ENCODE results near the gene RAPGEF5.

The RAPGEF5 gene

DNA sequence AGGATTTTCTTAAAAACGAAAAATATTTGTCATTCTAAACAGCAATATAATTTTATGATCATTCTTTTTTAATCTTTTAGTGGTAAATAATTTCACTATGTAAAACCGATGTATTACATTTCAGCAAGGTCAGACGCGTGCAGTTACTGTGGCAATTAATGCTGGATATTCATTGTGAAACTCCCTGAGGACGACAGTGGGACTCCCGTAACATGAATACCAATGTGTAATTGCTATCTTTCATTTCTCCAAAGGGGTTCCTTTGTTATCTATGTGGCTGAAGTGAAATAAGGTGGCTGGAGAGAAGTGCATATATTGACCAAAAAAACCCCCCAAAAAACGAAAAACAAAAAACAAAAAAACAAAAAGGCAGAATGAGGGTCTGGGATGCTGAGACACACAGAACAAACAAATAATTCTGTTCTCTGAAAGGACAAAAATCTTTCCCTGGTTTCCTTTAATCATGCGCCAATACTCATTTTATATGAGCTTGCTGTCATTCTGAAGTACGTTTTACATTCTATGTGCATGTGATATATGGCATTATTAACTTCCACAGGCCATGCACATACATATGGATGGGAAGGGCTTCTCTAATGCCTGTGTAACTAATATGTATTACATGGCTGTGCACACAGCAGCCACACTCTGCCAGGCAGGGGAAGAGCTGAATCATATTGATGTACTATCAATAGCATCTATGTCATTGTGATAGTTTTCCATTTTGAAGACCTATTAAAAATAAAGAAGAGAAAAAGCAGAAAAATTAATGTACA lies 161.4 kb downstream of the RAPGEF5 start:
- no peak overlapping the region for H3K4me3 Mint-ChIP-seq
- H3K27me3 Mint-ChIP-seq (ENCODE audit: low read depth): peaks cover 10% of the 10 kb centered on the region
- H3K36me3 Mint-ChIP-seq (ENCODE audit: low read depth): no peaks in the 10 kb centered on the region
- no peaks in the 10 kb centered on the region for H3K4me1 Mint-ChIP-seq (ENCODE audit: low read depth)
- H3K27ac Mint-ChIP-seq: no peak overlapping the region
- DNase-seq (ENCODE audit: low spot score): no peak
- H3K9me3 Mint-ChIP-seq: no peaks in the 10 kb centered on the region

DNA sequence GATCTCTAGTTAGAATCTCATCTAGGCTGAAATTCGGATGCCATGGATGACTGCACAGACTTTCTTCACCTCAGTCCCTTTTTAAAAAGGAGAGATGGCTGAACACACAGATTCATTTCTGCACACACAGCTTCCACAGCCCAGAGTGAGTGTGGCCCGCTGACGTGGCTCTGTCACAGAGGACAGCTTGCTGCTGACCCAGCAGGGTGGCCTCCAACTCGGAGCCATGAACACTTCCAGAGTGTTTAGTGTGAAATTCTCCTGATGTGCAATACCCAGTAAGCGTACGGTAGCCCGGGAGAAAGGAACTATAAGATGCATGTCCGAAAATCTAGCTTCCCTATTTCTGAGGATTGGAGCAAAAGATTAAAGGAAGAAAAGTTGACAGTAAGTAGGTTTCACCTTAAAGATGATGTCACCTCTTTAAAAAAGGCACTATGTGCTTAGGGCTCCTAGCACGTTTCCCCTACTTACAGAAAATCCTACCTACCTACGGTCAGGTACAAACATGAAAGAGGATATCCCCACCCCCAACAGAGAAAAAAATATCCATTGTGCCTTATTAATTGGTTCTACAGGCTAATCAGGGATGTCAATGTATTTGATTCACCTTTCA lies 162.2 kb downstream of the RAPGEF5 start:
- Mint-ChIP-seq H3K36me3 (ENCODE audit: low read depth) (no peaks in the 10 kb centered on the region), H3K4me1 (ENCODE audit: low read depth) (no peaks in the 10 kb centered on the region), H3K9me3 (no peaks in the 10 kb centered on the region), H3K27ac (no peak overlapping the region), H3K4me3 (no peak overlapping the region), H3K27me3 (ENCODE audit: low read depth) (peaks cover 9% of the 10 kb centered on the region)
- DNase-seq (ENCODE audit: low spot score): no peak

DNA sequence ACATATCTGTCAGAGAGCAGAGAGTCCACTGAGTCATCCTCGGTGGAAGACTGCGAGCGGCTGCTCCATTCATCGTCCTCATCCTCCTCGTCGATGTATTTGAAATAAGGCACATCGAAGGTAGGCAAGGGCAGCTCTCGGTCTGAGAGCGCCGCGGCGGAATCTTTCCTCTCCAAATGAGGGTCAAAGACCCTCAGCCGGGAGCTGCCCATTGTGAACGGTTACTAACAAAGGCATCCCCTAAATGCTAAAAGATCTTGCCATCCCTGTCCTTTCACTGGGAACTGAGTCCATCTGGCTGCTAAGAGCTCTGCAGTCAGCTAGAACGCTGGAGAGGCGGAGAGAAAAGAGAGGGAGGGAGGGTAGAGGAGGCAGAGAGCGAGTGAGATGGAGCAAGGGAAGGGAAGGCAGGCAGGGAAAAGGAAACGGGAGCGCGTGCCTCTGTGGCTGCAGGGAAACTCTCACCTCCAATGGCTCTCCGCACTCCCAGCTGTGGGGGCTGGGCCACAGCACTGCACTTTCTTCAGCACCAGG lies 163.4 kb downstream of the RAPGEF5 start:
- H3K27ac Mint-ChIP-seq: no peak overlapping the region
- peaks cover 12% of the 10 kb centered on the region for H3K27me3 Mint-ChIP-seq (ENCODE audit: low read depth)
- DNase-seq (ENCODE audit: low spot score): no peak
- no peaks in the 10 kb centered on the region for H3K4me1 Mint-ChIP-seq (ENCODE audit: low read depth)
- H3K36me3 Mint-ChIP-seq (ENCODE audit: low read depth): no peaks in the 10 kb centered on the region
- no peaks in the 10 kb centered on the region for H3K9me3 Mint-ChIP-seq
- no peak overlapping the region for H3K4me3 Mint-ChIP-seq

DNA sequence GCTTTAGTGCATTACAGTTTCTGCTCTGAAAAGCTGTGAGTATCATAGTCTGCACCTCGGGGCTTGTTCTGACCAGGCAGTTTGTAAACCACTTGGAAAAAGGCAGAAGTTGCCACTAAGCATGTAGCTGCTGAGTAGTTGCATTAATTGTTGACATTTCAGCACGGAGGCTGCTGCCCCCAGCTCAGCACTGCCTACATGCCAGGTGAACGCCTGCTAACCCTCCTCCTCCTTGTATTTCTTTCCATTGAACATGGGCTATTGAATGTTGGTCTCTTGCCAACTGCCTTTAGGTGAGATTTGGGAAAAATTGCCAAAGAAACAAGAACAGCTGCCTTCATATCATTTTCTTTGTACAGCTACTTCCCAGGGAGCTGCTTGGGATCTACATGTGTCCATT lies 164.2 kb downstream of the RAPGEF5 start:
- Mint-ChIP-seq H3K27me3 (ENCODE audit: low read depth) (peaks cover 12% of the 10 kb centered on the region), H3K9me3 (no peaks in the 10 kb centered on the region), H3K27ac (no peak overlapping the region), H3K4me3 (no peak overlapping the region), H3K36me3 (ENCODE audit: low read depth) (no peaks in the 10 kb centered on the region), H3K4me1 (ENCODE audit: low read depth) (no peaks in the 10 kb centered on the region)
- DNase-seq (ENCODE audit: low spot score): no peak

DNA sequence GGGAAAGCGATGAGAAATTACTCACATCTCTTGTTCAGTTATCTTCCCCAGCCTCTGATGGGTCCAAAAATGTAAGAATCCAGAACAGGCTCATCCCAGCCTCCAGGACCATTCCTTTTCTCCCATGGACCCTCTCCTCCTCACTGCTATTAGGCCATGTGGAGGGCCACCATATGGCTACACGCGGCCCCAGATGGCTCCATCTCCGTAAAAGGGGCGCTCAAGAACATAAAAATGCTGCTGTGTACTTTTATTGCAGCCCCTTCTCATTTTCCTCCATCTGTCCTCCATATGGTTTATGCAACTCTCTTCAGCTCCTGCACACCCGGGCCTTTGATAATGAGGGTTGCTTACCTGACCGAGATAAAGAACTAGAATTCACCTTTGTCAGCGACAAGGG lies 166.2 kb downstream of the RAPGEF5 start:
- Mint-ChIP-seq H3K9me3 (no peaks in the 10 kb centered on the region), H3K4me3 (no peak overlapping the region), H3K36me3 (ENCODE audit: low read depth) (no peaks in the 10 kb centered on the region), H3K27ac (no peak overlapping the region), H3K27me3 (ENCODE audit: low read depth) (peaks cover 11% of the 10 kb centered on the region), H3K4me1 (ENCODE audit: low read depth) (no peaks in the 10 kb centered on the region)
- no peak for DNase-seq (ENCODE audit: low spot score)

DNA sequence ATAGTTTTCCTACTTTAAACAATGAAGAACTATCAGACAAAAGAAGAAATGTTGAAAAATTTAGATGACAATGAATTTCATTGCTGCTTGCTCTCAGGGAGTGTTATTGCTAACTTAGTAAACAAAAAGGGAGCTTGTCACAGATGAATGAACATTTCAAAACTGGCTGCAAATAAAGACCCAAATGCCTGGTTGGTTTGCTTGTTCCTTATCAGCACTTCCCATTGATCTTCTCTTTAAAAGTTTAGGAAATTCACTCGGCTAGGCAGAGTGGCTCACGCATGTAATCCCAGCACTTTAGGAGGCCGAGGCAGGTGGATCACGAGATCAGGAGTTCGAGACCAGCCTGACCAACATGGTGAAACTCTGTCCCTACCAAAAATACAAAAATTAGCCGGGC lies 167.2 kb downstream of the RAPGEF5 start:
- Mint-ChIP-seq H3K27ac (no peak overlapping the region), H3K4me3 (no peak overlapping the region), H3K36me3 (ENCODE audit: low read depth) (no peaks in the 10 kb centered on the region)

DNA sequence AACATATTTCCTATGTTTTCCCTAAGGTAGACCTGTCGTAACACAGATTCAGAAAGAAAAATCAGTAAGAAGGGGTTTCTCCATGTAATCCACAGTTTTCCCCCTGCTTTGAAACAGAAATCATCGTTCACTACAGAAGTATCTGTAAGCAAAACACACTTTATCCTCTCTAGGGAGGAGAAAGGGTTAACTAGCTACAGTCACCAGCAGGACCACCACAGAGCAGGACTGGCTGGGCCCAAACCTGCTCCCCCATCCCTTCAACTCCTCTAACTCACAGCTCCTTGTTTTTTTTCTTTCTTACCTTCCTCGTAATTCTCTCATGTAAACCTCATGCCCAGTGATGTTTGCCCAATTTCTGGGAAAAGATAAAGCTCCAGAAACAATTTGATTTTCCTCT lies 167.7 kb downstream of the RAPGEF5 start:
- Mint-ChIP-seq H3K4me1 (ENCODE audit: low read depth) (no peaks in the 10 kb centered on the region), H3K36me3 (ENCODE audit: low read depth) (no peaks in the 10 kb centered on the region), H3K27me3 (ENCODE audit: low read depth) (peaks cover 21% of the 10 kb centered on the region), H3K4me3 (no peak overlapping the region), H3K9me3 (no peaks in the 10 kb centered on the region), H3K27ac (no peak overlapping the region)
- no peak for DNase-seq (ENCODE audit: low spot score)

More for the DNA sequence above, 167.2 kb downstream of the RAPGEF5 start:
- no peak for DNase-seq (ENCODE audit: low spot score)
- Mint-ChIP-seq H3K27me3 (ENCODE audit: low read depth) (peaks cover 17% of the 10 kb centered on the region), H3K4me1 (ENCODE audit: low read depth) (no peaks in the 10 kb centered on the region), H3K9me3 (no peaks in the 10 kb centered on the region)

DNA sequence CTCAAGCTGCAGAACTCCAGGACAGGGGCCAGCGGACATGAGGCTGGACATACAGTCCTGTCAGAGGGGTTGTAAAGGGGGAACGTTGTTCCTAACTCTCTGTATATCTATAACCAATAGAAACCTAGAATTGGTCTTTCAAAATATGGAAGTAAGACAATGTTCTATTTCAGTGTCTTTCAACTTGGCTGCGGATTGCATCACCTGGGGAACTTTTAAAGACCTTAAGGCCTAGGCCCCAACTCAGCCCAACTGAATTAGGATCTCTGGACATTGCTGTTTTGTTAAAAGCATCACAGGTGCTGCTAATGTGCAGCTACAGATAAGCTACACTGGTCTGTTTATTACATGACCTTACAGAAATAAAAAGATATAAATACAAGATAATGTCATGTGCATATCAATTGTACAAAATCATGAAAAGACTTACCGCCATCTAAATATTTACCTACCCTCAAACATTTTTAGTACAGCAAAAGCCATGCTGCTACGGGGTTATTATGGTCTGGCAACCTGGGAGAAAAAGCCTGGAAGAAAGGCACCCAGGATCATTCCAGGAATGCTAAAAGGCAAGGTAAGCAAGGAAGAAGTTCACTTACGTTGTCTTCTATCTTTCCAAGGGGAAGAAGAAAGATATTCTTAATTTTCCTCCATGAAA lies 169.1 kb downstream of the RAPGEF5 start:
- Mint-ChIP-seq H3K4me3 (no peak overlapping the region), H3K27me3 (ENCODE audit: low read depth) (peaks cover 23% of the 10 kb centered on the region), H3K27ac (no peak overlapping the region), H3K4me1 (ENCODE audit: low read depth) (peaks cover 6% of the 10 kb centered on the region), H3K36me3 (ENCODE audit: low read depth) (no peaks in the 10 kb centered on the region), H3K9me3 (no peaks in the 10 kb centered on the region)
- no peak for DNase-seq (ENCODE audit: low spot score)

DNA sequence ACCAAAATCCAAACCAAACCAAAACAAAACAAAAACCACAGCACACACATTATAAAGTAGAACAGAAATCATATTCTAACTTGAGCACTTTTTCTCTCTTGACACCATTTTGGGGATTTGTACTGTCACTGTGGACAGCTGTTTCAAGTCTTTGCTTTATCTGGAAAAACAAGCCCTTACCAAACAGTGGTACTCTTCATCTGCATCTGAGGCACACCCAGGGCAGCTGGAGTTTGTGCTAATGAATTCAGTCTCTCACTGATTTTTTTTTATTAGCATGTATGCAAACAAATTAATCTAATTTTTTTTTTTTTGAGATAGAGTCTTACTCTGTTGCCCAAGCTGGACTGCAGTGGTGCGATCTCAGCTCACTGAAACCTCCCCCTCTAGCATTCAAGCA lies 171.4 kb downstream of the RAPGEF5 start:
- Mint-ChIP-seq H3K27me3 (ENCODE audit: low read depth) (peaks cover 28% of the 10 kb centered on the region), H3K4me3 (no peak overlapping the region), H3K36me3 (ENCODE audit: low read depth) (no peaks in the 10 kb centered on the region), H3K9me3 (no peaks in the 10 kb centered on the region), H3K27ac (no peak overlapping the region), H3K4me1 (ENCODE audit: low read depth) (peaks cover 14% of the 10 kb centered on the region)
- no peak for DNase-seq (ENCODE audit: low spot score)

DNA sequence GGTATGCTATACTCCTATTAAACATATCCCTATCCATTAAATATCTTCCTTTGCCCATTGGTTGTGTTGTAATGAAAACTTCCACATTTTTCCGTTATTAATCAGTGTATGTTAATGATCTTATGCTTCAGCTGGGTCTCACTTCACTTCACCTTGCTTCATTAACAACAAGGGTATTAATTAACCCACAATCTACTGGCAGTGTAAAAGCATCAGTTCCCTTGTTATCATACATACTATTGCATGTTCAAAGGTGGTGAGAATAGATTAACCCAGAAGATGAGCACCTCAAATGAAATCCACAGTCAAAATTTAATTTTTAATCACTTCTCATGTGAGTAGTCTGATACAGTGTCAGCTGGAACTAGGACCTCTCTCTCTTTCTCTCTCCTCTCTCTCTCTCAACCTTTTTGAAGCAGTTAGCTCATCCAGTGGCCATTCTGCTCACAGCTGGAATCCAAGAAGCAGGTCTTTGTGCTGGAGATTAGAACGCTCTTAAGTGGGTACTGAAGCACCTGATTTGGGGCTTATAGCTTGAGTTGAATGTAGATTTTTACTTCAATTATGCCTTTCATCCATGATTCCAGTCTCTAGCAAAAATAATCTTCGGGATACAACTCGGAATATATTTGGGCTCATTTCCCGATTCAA lies 172.3 kb downstream of the RAPGEF5 start:
- Mint-ChIP-seq H3K4me3 (no peak overlapping the region), H3K9me3 (no peaks in the 10 kb centered on the region)

DNA sequence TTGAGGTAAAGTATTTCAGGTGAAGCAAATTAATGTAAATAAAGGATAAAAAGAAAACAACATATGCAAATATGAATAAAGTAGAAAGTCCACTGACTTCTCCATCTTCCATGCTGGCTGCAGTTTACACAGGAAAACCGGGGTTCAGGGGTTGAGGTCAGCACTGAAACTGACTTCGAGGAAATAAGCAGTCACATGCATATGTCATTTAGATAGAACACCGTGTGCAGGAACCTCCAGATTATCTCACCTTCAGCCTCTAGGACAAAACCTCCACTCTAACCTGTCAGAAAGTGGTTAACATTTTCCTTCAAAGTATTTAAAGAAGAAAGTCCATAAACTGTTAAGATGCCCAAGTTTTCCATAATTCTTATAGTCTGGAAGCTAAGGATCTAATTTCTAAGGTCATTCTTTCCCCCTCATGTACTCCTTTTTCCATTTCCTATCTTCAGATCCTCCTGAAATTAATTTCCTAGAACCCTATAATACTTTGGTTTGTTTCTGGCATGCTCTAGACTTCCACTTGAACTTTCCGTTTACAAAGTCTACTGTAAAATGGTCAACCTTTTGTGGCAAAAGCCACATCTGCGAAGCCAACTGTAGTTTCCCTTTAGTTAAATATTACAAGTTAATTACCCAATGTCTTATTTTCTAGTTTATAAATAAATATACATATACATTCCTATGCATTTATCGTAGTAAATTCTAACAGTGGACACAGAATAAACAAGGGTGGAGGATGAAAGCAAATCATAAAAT lies 173.3 kb downstream of the RAPGEF5 start:
- DNase-seq (ENCODE audit: low spot score): no peak
- no peak overlapping the region for H3K27ac Mint-ChIP-seq
- H3K4me1 Mint-ChIP-seq (ENCODE audit: low read depth): peaks cover 20% of the 10 kb centered on the region

More for the DNA sequence above, 172.3 kb downstream of the RAPGEF5 start:
- Mint-ChIP-seq H3K27ac (no peak overlapping the region), H3K4me1 (ENCODE audit: low read depth) (peaks cover 15% of the 10 kb centered on the region), H3K36me3 (ENCODE audit: low read depth) (no peaks in the 10 kb centered on the region), H3K27me3 (ENCODE audit: low read depth) (peaks cover 34% of the 10 kb centered on the region)
- DNase-seq (ENCODE audit: low spot score): no peak

DNA sequence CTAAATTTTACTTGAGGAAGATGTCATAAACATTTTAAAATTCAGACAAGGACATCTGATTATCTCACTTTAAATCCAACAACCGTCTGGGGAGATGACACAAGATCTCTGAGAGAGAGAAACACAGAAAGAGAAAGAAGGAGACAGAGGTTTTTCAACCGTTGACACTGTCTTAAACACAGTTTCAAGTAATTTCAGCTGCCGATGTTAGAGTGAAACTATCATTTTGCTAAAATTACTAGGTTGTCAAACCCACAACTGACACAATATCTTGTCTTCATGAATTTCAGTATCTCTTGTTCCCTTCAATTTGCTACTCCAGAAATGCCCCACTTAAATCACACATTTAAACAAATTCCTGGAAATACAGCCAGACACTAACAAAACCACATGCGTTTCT lies 174.8 kb downstream of the RAPGEF5 start:
- DNase-seq (ENCODE audit: low spot score): no peak
- H3K9me3 Mint-ChIP-seq: no peaks in the 10 kb centered on the region
- peak overlapping the region; percentile 78 for H3K27ac Mint-ChIP-seq
- peaks cover 20% of the 10 kb centered on the region for H3K4me1 Mint-ChIP-seq (ENCODE audit: low read depth)
- peaks cover 38% of the 10 kb centered on the region for H3K27me3 Mint-ChIP-seq (ENCODE audit: low read depth)
- peak overlapping the region; percentile 37 for H3K4me3 Mint-ChIP-seq
- H3K36me3 Mint-ChIP-seq (ENCODE audit: low read depth): no peaks in the 10 kb centered on the region

More for the DNA sequence above, 173.3 kb downstream of the RAPGEF5 start:
- no peaks in the 10 kb centered on the region for H3K36me3 Mint-ChIP-seq (ENCODE audit: low read depth)
- peaks cover 33% of the 10 kb centered on the region for H3K27me3 Mint-ChIP-seq (ENCODE audit: low read depth)
- no peaks in the 10 kb centered on the region for H3K9me3 Mint-ChIP-seq
- H3K4me3 Mint-ChIP-seq: peak overlapping the region; percentile 27

DNA sequence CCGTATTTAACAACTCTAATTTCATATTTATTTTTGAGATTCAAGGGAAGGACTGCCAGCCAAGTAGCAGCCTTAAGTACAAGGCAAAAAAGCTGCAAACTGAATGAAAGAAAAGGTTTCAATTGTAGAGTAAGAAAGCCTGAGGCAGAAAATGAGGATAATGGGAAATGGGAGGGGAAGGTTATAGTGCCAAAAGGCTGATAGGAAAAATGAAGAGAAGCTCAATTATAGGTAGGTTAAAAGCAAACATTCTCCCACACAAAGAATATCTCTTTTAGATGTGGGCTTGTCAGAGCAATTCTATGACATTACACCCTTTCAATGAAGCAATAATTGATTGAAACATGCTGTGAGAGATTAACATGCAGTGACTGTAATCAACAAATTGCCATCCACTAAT lies 175.3 kb downstream of the RAPGEF5 start:
- H3K4me1 Mint-ChIP-seq (ENCODE audit: low read depth): peaks cover 20% of the 10 kb centered on the region
- no peaks in the 10 kb centered on the region for H3K36me3 Mint-ChIP-seq (ENCODE audit: low read depth)
- peak overlapping the region; percentile 78 for H3K27ac Mint-ChIP-seq
- no peaks in the 10 kb centered on the region for H3K9me3 Mint-ChIP-seq
- H3K4me3 Mint-ChIP-seq: peak overlapping the region; percentile 37
- DNase-seq (ENCODE audit: low spot score): no peak
- H3K27me3 Mint-ChIP-seq (ENCODE audit: low read depth): peaks cover 38% of the 10 kb centered on the region
